ENCODE measurements around the gene ABCC1.

Gene ABCC1

GRCh38 chr16:15993946-15994665 is 44.7 kb downstream of the ABCC1 start:
- no peak for DNase-seq (ENCODE audit: low read depth)

DNA sequence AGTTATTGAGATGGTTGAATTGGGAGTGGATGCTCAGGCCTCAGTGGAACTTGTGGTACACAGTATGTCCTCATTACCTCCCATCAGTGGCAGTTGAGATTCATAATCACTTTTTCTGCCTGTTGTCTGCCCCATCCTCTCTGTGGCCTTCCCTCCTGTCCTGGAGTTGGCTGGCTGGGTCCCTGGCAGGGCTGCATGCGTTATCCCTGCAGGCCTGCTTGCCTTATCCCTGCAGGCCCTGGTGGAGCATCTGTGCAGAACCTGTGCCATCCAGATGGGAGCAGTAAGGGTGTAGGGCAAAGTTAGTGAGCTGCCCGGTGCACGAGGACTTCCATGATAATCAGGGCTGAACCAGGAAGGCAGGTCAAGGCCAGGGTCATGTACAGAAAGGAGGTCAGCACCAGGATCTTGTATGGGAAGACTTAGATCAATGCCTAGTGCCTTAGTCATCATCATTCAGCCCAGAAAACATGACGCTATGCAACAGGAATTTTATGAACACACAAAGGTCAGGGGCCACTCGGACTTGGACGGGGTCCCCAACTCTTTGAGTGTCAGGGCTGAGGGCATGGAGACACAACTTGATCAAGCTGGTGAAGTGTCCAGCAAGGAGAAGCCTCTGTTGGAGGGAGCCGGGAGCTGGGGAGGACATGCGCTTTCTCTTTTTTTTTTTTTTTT is 47.2 kb downstream of the ABCC1 start:
- peak; percentile 89 for DNase-seq (ENCODE audit: low read depth)

- DNase-seq (ENCODE audit: low read depth) = no peak
Measured at GRCh38 chr16:16000685-16001084, 51.3 kb downstream of the ABCC1 start.

DNA sequence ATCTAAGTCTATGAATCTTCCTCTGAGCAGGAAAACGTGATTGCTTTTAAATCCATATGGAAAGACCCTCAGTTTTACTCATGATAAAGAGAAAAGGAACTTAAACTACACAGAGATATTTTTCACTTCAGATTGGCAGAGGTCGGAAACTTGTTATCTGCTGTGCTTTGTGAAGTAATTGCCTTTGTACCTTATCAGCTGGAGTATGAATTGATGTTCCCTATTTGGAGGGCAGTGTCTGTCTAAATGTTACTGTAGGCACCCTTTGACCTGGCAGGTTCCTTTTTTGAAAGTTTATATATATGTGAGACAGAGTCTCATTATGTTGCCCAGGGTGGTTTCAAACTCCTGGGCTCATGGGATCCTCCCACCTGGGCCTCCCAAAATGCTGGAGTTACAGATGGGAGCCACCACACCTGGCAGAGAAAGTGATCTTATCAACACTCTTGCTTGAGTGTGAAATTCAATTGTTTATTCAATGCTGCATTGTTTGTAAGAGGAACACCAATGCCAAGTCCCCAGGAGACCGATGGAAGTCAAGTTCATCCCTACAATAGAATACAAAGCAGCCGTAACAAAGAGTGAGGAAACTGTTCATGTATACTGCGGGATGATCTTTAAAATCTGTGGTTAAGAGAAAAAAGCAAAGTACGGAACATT is 52.3 kb downstream of the ABCC1 start:
- no peak for DNase-seq (ENCODE audit: low read depth)

- no peak for DNase-seq (ENCODE audit: low read depth)
Measured at GRCh38 chr16:16003719-16004313, 54.4 kb downstream of the ABCC1 start.

- DNase-seq (ENCODE audit: low read depth) = peak; percentile 72
Measured at GRCh38 chr16:16004314-16004749, 54.9 kb downstream of the ABCC1 start.

- DNase-seq (ENCODE audit: low read depth) = no peak
Measured at GRCh38 chr16:16005721-16006120, 56.3 kb downstream of the ABCC1 start.

GRCh38 chr16:16006650-16007049 is 57.2 kb downstream of the ABCC1 start:
- DNase-seq (ENCODE audit: low read depth) = no peak

DNA sequence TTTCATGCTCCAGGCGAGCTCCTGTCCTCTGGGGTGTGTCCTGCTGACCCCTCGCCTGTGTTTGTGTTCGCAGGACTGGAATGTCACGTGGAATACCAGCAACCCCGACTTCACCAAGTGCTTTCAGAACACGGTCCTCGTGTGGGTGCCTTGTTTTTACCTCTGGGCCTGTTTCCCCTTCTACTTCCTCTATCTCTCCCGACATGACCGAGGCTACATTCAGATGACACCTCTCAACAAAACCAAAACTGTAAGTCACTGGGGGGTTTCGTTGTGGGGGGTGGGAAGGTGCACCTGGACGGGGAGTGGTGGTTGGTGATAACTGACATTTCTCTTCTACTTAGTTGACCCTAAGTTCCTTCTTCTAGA is 58.3 kb downstream of the ABCC1 start:
- DNase-seq (ENCODE audit: low read depth) = no peak

- no peak for DNase-seq (ENCODE audit: low read depth)
Measured at GRCh38 chr16:16008666-16009065, 59.2 kb downstream of the ABCC1 start.

DNA sequence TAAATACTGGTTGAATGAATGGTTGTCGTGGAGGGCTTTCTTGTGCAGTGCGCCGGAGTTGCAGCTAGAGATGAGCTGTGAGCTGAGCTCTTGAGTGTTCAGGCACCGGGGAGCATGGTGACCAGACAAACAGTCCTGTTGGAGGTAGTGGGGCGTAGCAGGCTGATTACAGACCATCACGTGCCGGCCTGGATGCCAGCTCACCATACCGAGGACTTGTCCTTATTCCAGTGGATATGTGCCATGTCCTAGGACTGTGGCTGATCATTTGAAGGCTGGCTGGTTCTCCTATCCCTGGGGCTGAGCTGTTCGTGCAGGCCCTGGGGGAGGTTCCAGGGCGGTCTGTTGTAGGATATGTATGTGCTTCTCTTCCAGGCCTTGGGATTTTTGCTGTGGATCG is 60.0 kb downstream of the ABCC1 start:
- DNase-seq (ENCODE audit: low read depth) = no peak

GRCh38 chr16:16010194-16010593 is 60.8 kb downstream of the ABCC1 start:
- DNase-seq (ENCODE audit: low read depth) = no peak

DNA sequence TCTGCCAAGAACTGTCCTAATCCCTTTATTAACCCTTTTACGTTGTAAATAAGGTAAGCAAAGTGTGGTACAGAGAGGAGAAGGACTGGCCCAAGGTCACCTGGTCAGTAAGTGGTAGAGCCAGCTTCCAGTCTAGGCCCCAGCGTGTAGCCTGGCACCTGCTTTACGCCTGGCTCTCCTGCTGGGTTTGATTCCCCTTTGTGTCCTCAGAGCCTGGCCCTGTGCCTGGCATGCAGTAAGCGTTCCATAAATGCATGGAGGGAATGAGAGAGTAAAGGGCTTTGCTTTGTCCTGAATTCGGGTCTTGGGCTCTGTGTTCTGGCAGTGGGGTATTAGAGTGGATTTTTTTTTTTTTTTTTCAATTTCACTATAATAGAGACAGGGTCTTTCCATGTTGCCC is 62.7 kb downstream of the ABCC1 start:
- DNase-seq (ENCODE audit: low read depth) = no peak

- no peak for DNase-seq (ENCODE audit: low read depth)
Measured at GRCh38 chr16:16013812-16014211, 64.4 kb downstream of the ABCC1 start.

GRCh38 chr16:16014329-16015224 is 65.2 kb downstream of the ABCC1 start:
- DNase-seq (ENCODE audit: low read depth) = no peak

DNA sequence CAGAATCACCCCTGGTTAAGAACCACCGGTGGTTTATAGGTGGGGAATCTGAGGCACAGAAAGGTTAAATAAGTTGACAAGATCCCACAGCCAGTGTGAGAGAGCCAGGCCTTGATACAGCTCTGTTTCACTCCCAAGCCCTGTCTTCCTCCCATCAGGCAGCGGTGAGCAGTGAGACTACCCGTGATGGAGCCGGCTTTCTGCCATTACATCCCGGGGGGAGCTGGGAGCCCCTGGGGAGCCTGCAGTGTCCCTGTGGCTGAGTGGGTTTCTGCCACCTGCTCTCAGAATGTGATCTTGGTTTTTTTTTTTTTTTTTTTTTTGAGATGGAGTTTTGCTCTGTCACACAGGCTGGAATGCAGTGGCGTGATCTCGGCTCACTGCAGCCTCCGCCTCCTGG is 66.4 kb downstream of the ABCC1 start:
- DNase-seq (ENCODE audit: low read depth) = no peak

DNA sequence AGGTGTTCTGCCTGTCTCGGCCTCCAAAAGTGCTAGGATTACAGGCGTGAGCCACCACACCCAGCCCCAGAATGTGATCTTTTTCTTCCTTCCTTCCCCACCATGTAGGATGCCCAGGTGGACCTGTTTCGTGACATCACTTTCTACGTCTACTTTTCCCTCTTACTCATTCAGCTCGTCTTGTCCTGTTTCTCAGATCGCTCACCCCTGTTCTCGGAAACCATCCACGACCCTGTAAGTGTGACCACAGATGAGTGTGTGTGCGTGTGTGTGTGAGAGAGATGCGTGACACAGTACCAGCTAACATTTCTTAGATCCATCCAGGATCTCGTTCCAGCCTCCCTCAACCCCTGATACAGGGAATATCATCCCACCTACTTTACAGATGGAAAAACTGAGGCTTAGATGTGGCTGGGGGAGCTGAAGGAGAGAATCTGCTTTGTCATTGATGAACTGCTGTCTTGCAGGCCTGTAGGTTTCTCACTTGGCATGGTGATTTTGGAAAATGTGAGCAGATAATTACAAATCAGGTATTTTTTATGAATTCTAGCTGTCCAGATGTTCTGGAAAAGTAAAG is 67.1 kb downstream of the ABCC1 start:
- DNase-seq (ENCODE audit: low read depth) = no peak

- DNase-seq (ENCODE audit: low read depth) = no peak
Measured at GRCh38 chr16:16017812-16018211, 68.4 kb downstream of the ABCC1 start.

GRCh38 chr16:16018705-16019104 is 69.3 kb downstream of the ABCC1 start:
- DNase-seq (ENCODE audit: low read depth) = peak; percentile 38

DNA sequence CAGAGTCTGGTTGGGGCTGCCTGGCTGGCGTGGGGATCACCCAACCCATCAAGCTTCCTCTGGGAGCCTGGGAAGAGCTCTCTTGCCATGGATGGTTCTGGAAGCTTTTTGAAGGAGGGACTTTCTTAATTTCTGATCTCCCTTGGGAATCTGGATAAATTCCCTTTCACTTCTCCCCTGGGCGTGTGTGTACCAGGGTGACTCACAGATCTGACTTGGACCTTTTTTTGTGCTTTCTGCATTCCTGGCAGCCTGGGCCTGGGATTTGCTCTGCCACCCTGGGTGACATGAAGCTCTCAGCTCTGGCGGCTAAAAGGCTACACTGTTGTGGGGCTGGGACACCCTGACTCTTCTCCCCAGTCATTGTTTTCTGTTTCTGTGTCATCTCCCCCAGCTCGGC is 70.1 kb downstream of the ABCC1 start:
- DNase-seq (ENCODE audit: low read depth) = peak; percentile 43

- no peak for DNase-seq (ENCODE audit: low read depth)
Measured at GRCh38 chr16:16020291-16020690, 70.9 kb downstream of the ABCC1 start.

DNA sequence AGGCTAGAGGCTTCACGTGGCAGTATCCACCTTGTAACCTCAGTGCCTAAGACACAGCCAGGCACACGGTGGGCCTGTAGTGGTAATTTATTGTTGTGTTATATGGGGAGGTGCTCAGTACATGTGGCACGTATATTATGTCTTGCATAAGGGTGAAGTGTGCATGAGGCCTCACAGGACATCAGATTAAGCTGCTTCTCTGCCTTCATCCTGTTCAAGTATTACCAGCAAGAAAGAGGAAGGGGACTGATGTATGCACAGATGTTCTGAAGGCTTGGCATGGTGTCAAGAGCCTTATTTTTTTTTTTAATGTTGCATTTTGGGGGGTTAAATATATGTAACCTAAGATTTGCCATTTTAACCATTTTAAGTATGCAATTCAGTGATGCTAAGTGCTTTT is 71.6 kb downstream of the ABCC1 start:
- DNase-seq (ENCODE audit: low read depth) = no peak

Data from amniotic epithelial cell (primary cell).